Gastroesophageal sphincter (tissue), 4 donors: ENCODE results near the gene ZCCHC17. TPM values are rescaled to one million over a fixed set of nuclear protein-coding genes. Genes with fewer than 3 reads are reported as not detected.
"Not testable (repeated sequence)": the region's sequence is repeated elsewhere in the genome, so short reads cannot be mapped to it uniquely, and the experiment has no call there.

Experiments
- ATAC-seq: fragments of 150-250 bp; one replicate; pipeline ENCODE4 v1.9.1; 2016; ENCODE audit warnings: mild to moderate bottlenecking, moderate library complexity
- H3K27ac ChIP-seq, 4 donors: fragments of 200-600 bp; sonication (generic) in 3 of 4; 1 replicate in 3 of 4; 2 replicates in 1 of 4; pipeline ENCODE4 v1.5.1; 2016 to 2019
- H3K27me3 ChIP-seq: fragments of 200-600 bp; sonication (generic); one replicate; pipeline ENCODE4 v1.5.1; 2019
- H3K36me3 ChIP-seq, 2 donors: fragments of 200-600 bp; sonication (generic); one replicate each; pipeline ENCODE4 v1.5.1; 2019; ENCODE audit warnings: control low read depth in 1 of 2
- H3K4me1 ChIP-seq, 3 donors: fragments of 200-600 bp; sonication (generic); 1 replicate in 2 of 3; 2 replicates in 1 of 3; pipeline ENCODE4 v1.5.1; 2016 to 2019; ENCODE audit warnings: control low read depth in 2 of 3
- H3K4me3 ChIP-seq, 2 donors: fragments of 200-600 bp; sonication (generic); one replicate each; pipeline ENCODE4 v1.5.1; 2019; ENCODE audit warnings: mild to moderate bottlenecking in 1 of 2, moderate library complexity in 1 of 2
- H3K9me3 ChIP-seq, 3 donors: fragments of 200-600 bp; sonication (generic); one replicate each; pipeline ENCODE4 v1.5.1; 2017 to 2019; ENCODE audit warnings: control low read depth in 2 of 3
- EP300 ChIP-seq: sonication (generic); formaldehyde crosslinking; IDR thresholded peaks from one replicate; pipeline ENCODE4 v1.6.1; 2017; ENCODE audit warnings: antibody characterized with exemption, mild to moderate bottlenecking
- POLR2A ChIP-seq, 2 donors: fragments of 450-650 bp; IDR thresholded peaks; one replicate each; pipeline ENCODE4 v1.6.1; 2017; ENCODE audit warnings: antibody characterized with exemption in 2 of 2, mild to moderate bottlenecking in 2 of 2, moderate library complexity in 1 of 2
- POLR2AphosphoS5 ChIP-seq: sonication (generic); formaldehyde crosslinking; IDR thresholded peaks from one replicate; pipeline ENCODE4 v1.6.1; 2017; ENCODE audit warnings: antibody characterized with exemption
- WGBS, 2 donors: methylation state at CpG; one replicate each; pipeline ENCODE4 v1.1.5; 2018; ENCODE audit warnings: low coverage in 1 of 2; 5-methylcytosine and 5-hydroxymethylcytosine counted together
- total RNA-seq, 4 donors: library from RNA; depleted of rRNA; stranded (reverse); fragments of >200 nt; gene quantifications; one replicate each; pipeline ENCODE4 v1.1.0, GENCODE V29; 2016
- TF ChIP-seq, protein P1 (sequence below), 4 experiments: fragments of 200-600 bp in 2 of 4; fragments of 450-650 bp in 2 of 4; sonication (generic) in 1 of 4; IDR thresholded peaks; one replicate each; pipeline ENCODE4 v1.5.1; 2017 to 2019; ENCODE audit warnings: antibody characterized with exemption in 4 of 4, mild to moderate bottlenecking in 2 of 4, moderate library complexity in 2 of 4

Gene ZCCHC17
- total RNA-seq, 4 donors from 2014 or later = 25.4 to 28.7 (median 27.4) TPM

DNA sequence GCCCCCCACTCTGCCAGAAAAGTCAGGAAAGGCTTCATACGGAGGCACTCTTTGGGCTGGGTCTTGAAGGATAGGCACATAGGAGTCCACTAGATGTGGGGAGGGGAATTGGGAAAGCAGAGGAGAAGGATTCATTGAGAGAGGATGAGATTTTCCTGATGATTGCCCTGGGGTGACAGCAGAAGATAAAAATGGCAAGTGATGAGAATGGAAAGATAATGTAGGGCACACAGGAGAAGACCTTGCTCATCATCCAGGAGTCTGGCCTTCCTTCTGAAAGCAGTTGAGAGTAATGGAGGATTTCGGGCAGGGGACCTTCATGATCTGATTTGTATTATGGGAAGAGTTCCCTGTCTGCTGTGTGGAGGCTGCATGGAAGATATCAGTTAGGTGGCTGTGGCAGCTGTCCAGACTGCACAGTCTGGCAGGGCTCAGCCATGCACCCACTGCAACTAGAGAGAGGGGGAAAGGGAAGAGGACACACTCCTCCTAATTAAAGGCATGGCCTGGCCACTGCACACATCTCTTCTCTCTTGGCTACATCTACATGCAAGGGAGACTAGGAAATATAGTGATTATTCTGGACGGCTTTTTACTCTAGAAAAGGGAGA, 85.7 kb downstream of the ZCCHC17 start:
- Histone ChIP-seq H3K4me3 (no peak overlapping the region), H3K4me1 (peaks cover 0 to 10% (median 5%) of the 10 kb centered on the region in 3 donors), H3K27ac (no peak overlapping the region), H3K27me3 (no peaks in the 10 kb centered on the region), H3K9me3 (no peaks in the 10 kb centered on the region), H3K36me3 (no peaks in the 10 kb centered on the region)
- TF ChIP-seq, protein P1, sequence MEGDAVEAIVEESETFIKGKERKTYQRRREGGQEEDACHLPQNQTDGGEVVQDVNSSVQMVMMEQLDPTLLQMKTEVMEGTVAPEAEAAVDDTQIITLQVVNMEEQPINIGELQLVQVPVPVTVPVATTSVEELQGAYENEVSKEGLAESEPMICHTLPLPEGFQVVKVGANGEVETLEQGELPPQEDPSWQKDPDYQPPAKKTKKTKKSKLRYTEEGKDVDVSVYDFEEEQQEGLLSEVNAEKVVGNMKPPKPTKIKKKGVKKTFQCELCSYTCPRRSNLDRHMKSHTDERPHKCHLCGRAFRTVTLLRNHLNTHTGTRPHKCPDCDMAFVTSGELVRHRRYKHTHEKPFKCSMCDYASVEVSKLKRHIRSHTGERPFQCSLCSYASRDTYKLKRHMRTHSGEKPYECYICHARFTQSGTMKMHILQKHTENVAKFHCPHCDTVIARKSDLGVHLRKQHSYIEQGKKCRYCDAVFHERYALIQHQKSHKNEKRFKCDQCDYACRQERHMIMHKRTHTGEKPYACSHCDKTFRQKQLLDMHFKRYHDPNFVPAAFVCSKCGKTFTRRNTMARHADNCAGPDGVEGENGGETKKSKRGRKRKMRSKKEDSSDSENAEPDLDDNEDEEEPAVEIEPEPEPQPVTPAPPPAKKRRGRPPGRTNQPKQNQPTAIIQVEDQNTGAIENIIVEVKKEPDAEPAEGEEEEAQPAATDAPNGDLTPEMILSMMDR (IDR thresholded peaks at IDR 0.05) = no peak
- WGBS, 2 donors = 79 to 95% methylated on average over 3 of the region's 3 CpGs
- no peak for ATAC-seq

DNA sequence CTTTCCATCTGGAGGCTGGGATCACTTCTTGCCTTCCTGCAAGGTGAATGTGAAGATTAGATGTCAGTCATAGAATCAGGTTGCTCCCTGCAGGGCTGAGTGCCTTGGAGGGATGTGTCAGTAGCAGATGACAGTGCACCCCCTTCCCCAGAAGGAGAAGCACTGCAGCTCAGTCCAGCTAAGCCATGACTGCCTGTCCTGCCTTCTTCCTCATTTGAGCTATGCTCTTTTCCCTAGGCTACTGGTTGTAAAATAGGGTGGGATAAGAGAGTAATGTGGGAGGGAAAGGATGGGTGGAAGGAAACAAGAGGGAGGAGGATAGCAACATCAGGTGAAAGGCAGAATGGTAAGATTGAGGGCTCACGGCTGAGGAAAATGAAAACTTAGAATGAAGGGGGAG, 87.1 kb downstream of the ZCCHC17 start:
- ATAC-seq = no peak
- peaks cover 0 to 10% (median 5%) of the 10 kb centered on the region in 3 donors for H3K4me1 ChIP-seq
- H3K4me3 ChIP-seq = no peak overlapping the region
- WGBS, 2 donors = 33 to 60% methylated on average over 1 of the region's 1 CpG
- TF ChIP-seq EP300 (no peak), POLR2A (IDR thresholded peaks at IDR 0.05) (no peak)
- H3K27ac ChIP-seq = no peak overlapping the region
- H3K27me3 ChIP-seq = no peaks in the 10 kb centered on the region
- H3K36me3 ChIP-seq = no peaks in the 10 kb centered on the region
- H3K9me3 ChIP-seq = no peaks in the 10 kb centered on the region

DNA sequence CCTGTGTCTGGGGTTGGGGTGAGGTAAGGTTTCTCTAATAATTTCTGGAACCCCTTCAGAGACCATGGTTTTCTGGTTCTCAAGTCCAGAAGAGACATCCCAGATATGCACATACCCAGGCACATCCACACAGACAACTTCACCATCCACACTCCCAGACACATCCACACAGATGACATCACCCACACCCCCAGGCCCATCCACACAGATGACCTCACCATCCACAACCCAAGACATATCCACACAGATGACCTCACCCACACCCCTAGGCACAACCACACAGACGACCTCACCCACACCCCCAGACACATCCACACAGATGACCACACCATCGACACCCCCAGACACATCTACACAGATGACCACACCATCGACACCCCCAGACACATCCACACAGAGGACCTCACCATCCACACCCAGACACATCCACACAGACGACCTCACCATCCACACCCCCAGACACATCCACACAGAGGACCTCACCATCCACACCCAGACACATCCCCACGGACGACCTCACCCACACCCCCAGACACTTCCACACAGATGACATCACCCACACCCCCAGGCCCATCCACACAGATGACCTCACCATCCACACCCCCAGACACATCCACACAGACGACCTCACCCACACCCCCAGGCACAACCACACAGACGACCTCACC, 89.9 kb downstream of the ZCCHC17 start:
- not testable (repeated sequence) for H3K36me3 ChIP-seq, ATAC-seq, H3K27ac ChIP-seq, H3K4me1 ChIP-seq, H3K4me3 ChIP-seq, H3K27me3 ChIP-seq, H3K9me3 ChIP-seq
- WGBS, 2 donors = 64 to 66% methylated on average over 2 to 6 of the region's 8 CpGs

DNA sequence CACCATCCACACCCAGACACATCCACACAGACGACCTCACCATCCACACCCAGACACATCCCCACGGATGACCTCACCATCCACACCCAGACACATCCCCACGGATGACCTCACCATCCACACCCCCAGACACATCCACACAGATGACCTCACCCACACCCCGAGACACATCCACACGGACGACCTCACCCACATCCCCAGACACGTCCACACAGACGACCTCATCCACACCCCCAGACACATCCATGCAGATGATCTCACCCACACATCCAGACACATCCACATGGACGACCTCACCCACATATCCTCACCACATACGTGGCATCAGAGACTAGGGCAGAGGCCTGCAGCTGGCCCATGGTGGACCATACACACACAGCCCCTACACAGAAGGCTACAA, 90.8 kb downstream of the ZCCHC17 start:
- 62 to 71% methylated on average over 5 to 10 of the region's 10 CpGs for WGBS, 2 donors
- no peak for TF ChIP-seq POLR2A (IDR thresholded peaks at IDR 0.05)
- TF ChIP-seq, protein P1 (IDR thresholded peaks at IDR 0.05) = no peak
- no peak for TF ChIP-seq POLR2AphosphoS5
- no peak for TF ChIP-seq EP300
- H3K27me3 ChIP-seq = no peaks in the 10 kb centered on the region
- no peaks in the 10 kb centered on the region for H3K36me3 ChIP-seq
- H3K4me3 ChIP-seq = no peak overlapping the region
- ATAC-seq = no peak
- no peaks in the 10 kb centered on the region for H3K9me3 ChIP-seq
- no peak overlapping the region for H3K27ac ChIP-seq
- no peaks in the 10 kb centered on the region for H3K4me1 ChIP-seq

DNA sequence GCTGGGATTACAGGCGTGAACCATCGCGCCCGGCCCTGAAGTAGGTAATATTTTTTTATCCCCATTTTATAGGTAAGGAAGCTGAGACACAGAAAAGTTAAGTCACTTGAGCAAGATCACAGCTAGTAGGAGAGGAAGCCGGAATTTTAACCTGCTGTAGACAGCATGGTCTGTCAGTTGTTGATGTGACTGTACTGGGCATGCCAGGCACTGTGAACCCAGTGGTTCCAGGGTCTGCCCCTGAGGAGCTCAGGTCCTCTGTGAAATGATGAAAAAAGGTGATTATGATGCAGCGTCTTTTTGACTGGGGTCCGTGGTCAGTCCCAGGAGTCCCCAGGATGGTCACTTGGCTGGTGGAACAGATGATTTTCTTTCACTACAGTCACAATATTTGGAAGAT, 92.8 kb downstream of the ZCCHC17 start:
- ATAC-seq = no peak
- Histone ChIP-seq H3K4me1 (peaks cover 0 to 6% (median 0%) of the 10 kb centered on the region in 3 donors), H3K36me3 (no peaks in the 10 kb centered on the region), H3K27me3 (no peaks in the 10 kb centered on the region), H3K4me3 (no peak overlapping the region), H3K27ac (no peak overlapping the region), H3K9me3 (no peaks in the 10 kb centered on the region)
- WGBS, 2 donors = 83 to 88% methylated on average over 1 to 7 of the region's 7 CpGs
- TF ChIP-seq, protein P1 (IDR thresholded peaks at IDR 0.05) = no peak
- TF ChIP-seq EP300 (no peak), POLR2A (IDR thresholded peaks at IDR 0.05) (no peak), POLR2AphosphoS5 (no peak)

DNA sequence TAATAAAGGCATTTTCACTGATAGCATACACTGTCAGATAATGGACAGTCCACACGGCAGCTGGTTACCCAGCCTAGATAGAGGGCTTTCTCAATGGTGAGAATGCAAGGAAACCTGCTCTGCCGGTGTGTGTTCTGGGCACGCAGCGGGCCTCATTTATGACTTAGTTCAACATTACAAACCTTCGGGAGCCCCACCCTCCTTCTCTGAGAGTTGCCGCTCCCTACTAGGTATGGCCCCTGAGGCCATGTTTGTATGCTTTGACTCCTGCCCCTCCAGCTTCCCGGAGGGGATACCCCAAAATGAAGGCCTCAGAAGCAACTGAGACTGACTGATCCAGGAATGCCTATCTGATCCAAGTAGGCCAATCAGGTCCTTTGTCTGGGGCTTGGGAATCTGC, 93.2 kb downstream of the ZCCHC17 start:
- WGBS, 2 donors = 93% methylated on average over 3 of the region's 7 CpGs; no CpG with 5 or more reads in 1 of the 2 donors
- Histone ChIP-seq H3K4me1 (peaks cover 0 to 11% (median 3%) of the 10 kb centered on the region in 3 donors), H3K27ac (no peak overlapping the region), H3K27me3 (no peaks in the 10 kb centered on the region), H3K4me3 (no peak overlapping the region), H3K9me3 (no peaks in the 10 kb centered on the region), H3K36me3 (no peaks in the 10 kb centered on the region)
- no peak for ATAC-seq
- no peak for TF ChIP-seq POLR2AphosphoS5
- TF ChIP-seq, protein P1 (IDR thresholded peaks at IDR 0.05) = no peak
- TF ChIP-seq EP300 = no peak
